Glutamatergic neuron (in vitro differentiated cells): ENCODE data around the gene AMPH. TPM values are rescaled to one million over a fixed set of nuclear protein-coding genes. Genes with fewer than 3 reads are reported as not detected.
"Not testable (repeated sequence)": the region's sequence is repeated elsewhere in the genome, so short reads cannot be mapped to it uniquely, and the experiment has no call there.

Experiments
- DNase-seq: peaks from one replicate; pipeline ENCODE4 v3.0.0; 2022
- H3K27ac Mint-ChIP-seq: one replicate; pipeline ENCODE4 v1.8.0; 2020; ENCODE audit warnings: mild to moderate bottlenecking, mixed read lengths, inconsistent platforms; ENCODE audit not compliant: unreplicated experiment
- H3K27me3 Mint-ChIP-seq: one replicate; pipeline ENCODE4 v1.8.0; 2020; ENCODE audit warnings: mild to moderate bottlenecking, moderate library complexity, mixed read lengths, inconsistent platforms; ENCODE audit not compliant: unreplicated experiment
- H3K36me3 Mint-ChIP-seq: one replicate; pipeline ENCODE4 v1.8.0; 2020; ENCODE audit warnings: mild to moderate bottlenecking, mixed read lengths, inconsistent platforms; ENCODE audit not compliant: unreplicated experiment
- H3K4me1 Mint-ChIP-seq: one replicate; pipeline ENCODE4 v1.8.0; 2020; ENCODE audit warnings: mild to moderate bottlenecking, low read depth, mixed read lengths, inconsistent platforms; ENCODE audit not compliant: unreplicated experiment
- H3K4me3 Mint-ChIP-seq: one replicate; pipeline ENCODE4 v1.8.0; 2020; ENCODE audit warnings: mild to moderate bottlenecking, mixed read lengths, inconsistent platforms; ENCODE audit not compliant: unreplicated experiment
- H3K9me3 Mint-ChIP-seq: one replicate; pipeline ENCODE4 v1.8.0; 2020; ENCODE audit warnings: mild to moderate bottlenecking, moderate library complexity, mixed read lengths, inconsistent platforms; ENCODE audit not compliant: unreplicated experiment
- total RNA-seq: library from RNA; stranded (reverse); fragmentation: NEBNext Ultra II Directional; extraction: Animal tissue kit (Norgen Biotek cat#: 25700); gene quantifications from one replicate; pipeline ENCODE4 v1.2.1, GENCODE V29; 2021; ENCODE audit not compliant: unreplicated experiment
- TF ChIP-seq, protein P1 (sequence below): fragments of 200-600 bp; sonication (generic); IDR thresholded peaks from one replicate; pipeline ENCODE4 v1.5.0; 2021; ENCODE audit not compliant: partially characterized antibody, unreplicated experiment

The AMPH gene
- total RNA-seq, 1 donor from 2014 or later: 9.4 TPM

DNA sequence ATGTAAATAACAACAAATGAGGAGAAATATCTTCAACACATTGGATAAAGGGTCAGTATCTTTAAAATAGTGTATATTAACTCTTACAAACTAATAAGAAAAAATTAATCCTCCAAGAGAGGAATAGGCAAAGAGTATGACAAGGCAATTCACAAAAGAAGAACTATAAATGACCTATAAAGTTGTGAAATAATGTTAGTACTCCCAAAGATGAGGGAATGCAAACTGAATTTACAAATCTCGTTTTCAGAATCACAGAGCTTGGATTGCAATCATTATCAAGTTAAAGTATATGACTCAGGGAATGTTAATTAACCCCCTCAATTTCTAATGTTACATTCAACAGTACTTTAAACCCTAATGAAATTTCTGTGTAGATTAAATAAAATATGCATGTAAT, 270.4 kb downstream of the AMPH start:
- DNase-seq: no peak
- no peak overlapping the region for H3K27ac Mint-ChIP-seq
- H3K27me3 Mint-ChIP-seq: no peaks in the 10 kb centered on the region

DNA sequence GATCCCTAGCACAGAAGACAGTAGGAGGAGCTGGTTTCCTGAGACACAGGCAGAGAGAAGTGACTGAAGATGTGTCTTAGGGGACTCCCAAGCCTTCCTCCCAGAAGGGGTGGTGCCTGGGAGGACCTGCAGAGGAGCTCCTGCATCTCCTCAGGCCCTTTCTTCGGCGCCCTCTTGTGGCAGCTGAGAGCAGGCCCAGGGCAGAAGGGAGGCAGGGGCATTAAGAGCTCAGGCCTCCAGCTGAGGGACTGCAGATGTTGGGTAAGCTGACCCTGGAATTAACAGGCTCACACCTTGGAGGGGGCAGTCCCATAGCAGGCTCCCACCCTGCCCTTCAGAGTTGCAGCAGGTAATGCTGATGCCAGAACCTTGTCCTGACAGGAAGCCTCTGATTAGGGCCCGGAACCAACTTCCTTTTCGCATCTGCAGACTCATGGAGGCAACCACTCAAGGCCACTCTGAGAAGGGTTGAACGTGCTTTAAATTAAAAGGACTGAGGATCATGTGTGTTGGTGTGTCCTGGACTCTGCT, 272.0 kb downstream of the AMPH start:
- peak; percentile 68 for DNase-seq
- H3K27ac Mint-ChIP-seq: peak overlapping the region; percentile 76
- H3K4me3 Mint-ChIP-seq, H3K36me3 Mint-ChIP-seq, H3K27me3 Mint-ChIP-seq, H3K9me3 Mint-ChIP-seq: not testable (repeated sequence)
- TF ChIP-seq, protein P1, sequence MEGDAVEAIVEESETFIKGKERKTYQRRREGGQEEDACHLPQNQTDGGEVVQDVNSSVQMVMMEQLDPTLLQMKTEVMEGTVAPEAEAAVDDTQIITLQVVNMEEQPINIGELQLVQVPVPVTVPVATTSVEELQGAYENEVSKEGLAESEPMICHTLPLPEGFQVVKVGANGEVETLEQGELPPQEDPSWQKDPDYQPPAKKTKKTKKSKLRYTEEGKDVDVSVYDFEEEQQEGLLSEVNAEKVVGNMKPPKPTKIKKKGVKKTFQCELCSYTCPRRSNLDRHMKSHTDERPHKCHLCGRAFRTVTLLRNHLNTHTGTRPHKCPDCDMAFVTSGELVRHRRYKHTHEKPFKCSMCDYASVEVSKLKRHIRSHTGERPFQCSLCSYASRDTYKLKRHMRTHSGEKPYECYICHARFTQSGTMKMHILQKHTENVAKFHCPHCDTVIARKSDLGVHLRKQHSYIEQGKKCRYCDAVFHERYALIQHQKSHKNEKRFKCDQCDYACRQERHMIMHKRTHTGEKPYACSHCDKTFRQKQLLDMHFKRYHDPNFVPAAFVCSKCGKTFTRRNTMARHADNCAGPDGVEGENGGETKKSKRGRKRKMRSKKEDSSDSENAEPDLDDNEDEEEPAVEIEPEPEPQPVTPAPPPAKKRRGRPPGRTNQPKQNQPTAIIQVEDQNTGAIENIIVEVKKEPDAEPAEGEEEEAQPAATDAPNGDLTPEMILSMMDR: peak; percentile 47
- H3K4me1 Mint-ChIP-seq: peaks cover 13% of the 10 kb centered on the region

More for the DNA sequence above, 270.4 kb downstream of the AMPH start:
- H3K9me3 Mint-ChIP-seq: peaks cover 2% of the 10 kb centered on the region
- H3K4me3 Mint-ChIP-seq: no peak overlapping the region
- no peaks in the 10 kb centered on the region for H3K36me3 Mint-ChIP-seq
- TF ChIP-seq, protein P1: no peak
- H3K4me1 Mint-ChIP-seq: peaks cover 23% of the 10 kb centered on the region

DNA sequence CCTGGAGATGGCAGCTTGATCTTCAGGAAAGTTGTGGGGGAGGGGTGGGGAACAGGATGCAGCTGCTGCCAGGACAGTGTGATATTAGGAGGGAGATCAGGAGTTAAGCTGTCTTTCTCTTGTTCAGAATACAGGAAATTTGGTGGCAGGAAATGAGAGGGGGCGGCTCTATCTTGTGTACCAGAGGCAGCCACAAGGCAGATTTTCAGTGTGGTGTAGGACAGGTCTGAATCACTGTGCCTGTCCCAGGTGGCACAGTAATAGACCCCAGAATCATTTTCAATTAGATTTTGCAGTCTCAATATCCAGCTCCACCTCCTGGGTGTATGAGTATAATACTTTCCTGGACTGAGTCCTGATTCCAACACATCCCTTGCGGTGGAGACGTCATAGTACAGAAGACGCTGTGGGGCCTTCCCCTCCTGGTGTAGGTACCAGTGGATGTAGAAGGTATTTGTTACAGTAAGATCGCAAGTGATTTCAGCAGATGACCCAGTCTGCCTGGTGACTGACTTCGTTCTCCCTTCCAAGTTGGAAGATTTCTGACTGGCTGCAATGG, 272.8 kb downstream of the AMPH start:
- not testable (repeated sequence) for H3K36me3 Mint-ChIP-seq, H3K9me3 Mint-ChIP-seq, H3K4me3 Mint-ChIP-seq, H3K27me3 Mint-ChIP-seq, DNase-seq
- Mint-ChIP-seq H3K4me1 (peaks cover 13% of the 10 kb centered on the region), H3K27ac (peak overlapping the region; percentile 68)

DNA sequence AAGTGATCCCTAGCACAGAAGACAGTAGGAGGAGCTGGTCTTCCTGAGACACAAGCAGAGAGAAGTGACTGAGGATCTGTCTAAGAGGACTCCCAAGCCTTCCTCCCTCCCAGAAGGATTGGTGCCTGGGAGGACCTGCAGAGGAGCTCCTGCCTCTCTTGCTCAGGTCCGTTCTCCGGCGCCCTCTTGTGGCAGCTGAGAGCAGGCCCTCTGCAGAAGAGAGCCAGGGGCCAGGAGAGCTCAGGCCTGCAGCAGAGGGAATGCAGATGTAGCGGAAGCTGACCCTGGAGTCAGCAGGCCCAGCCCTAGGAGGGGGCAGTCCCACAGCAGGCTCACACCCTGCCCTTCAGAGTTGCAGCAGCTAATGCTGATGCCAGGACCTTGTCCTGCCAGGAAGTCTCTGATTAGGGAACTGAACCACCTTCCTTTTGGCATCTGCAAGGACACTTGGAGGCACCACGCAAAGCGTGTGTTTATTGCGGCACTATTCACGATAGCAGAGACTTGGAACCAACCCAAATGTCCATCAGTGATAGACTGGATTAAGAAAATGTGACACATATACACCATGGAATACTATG, 276.8 kb downstream of the AMPH start:
- not testable (repeated sequence) for H3K9me3 Mint-ChIP-seq, H3K4me3 Mint-ChIP-seq, H3K4me1 Mint-ChIP-seq, H3K36me3 Mint-ChIP-seq, H3K27me3 Mint-ChIP-seq, H3K27ac Mint-ChIP-seq
- TF ChIP-seq, protein P1: peak; percentile 18
- DNase-seq: peak; percentile 56

- not testable (repeated sequence) for DNase-seq, H3K9me3 Mint-ChIP-seq, H3K27ac Mint-ChIP-seq, H3K4me1 Mint-ChIP-seq, H3K27me3 Mint-ChIP-seq, H3K4me3 Mint-ChIP-seq, H3K36me3 Mint-ChIP-seq
Measured at GRCh38 chr7:38353431-38353881, 277.7 kb downstream of the AMPH start.

- peaks cover 1% of the 10 kb centered on the region for H3K4me1 Mint-ChIP-seq
- no peaks in the 10 kb centered on the region for H3K9me3 Mint-ChIP-seq
- H3K4me3 Mint-ChIP-seq: no peak overlapping the region
- no peak overlapping the region for H3K27ac Mint-ChIP-seq
- DNase-seq: no peak
- H3K27me3 Mint-ChIP-seq: peaks cover 2% of the 10 kb centered on the region
- no peaks in the 10 kb centered on the region for H3K36me3 Mint-ChIP-seq
- TF ChIP-seq, protein P1: no peak
Measured at GRCh38 chr7:38351601-38352000, 279.6 kb downstream of the AMPH start.

DNA sequence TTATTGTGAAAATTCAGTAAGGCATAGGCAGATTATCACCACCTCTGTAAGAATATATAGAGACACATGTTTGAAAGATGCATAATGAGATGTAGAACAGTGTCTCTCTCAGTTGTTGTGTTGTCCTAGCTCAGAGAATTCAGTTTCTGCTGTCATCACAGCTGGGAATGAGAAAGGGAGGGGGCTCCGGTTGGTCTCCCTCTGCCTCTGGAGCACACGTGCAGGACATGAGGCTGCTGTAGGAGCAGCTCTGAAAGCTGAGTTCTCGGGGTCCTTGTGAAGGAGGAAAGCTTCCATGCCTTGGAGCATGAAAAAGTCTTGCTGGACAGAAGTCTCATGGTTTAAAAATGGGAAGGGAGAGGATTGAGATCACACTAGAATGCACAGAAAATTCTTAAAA, 280.4 kb downstream of the AMPH start:
- not testable (repeated sequence) for H3K36me3 Mint-ChIP-seq

DNA sequence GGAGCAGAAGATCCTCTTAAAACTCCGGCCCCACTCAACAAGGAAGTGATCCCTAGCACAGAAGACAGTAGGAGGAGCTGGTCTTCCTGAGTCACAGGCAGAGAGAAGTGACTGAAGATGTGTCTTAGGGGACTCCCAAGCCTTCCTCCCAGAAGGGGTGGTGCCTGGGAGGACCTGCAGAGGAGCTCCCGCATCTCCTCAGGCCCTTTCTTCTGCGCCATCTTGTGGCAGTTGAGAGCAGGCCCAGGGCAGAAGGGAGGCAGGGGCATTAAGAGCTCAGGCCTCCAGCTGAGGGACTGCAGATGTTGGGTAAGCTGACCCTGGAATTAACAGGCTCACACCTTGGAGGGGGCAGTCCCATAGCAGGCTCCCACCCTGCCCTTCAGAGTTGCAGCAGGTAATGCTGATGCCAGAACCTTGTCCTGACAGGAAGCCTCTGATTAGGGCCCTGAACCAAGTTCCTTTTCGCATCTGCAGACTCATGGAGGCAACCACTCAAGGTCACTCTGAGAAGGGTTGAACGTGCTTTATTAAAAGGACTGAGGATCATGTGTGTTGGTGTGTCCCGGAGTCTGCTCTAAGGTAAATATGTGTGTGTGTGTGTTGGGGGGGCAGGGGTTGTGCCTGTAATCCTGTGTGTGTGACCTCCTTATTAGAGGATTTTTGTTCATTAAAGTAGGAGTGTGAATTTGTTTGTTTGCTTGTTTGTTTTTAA, 281.1 kb downstream of the AMPH start:
- not testable (repeated sequence) for H3K4me3 Mint-ChIP-seq, H3K36me3 Mint-ChIP-seq, H3K27me3 Mint-ChIP-seq, DNase-seq, H3K27ac Mint-ChIP-seq, H3K4me1 Mint-ChIP-seq, H3K9me3 Mint-ChIP-seq

More for the DNA sequence above, 280.4 kb downstream of the AMPH start:
- H3K27me3 Mint-ChIP-seq, H3K4me1 Mint-ChIP-seq, DNase-seq, H3K9me3 Mint-ChIP-seq, H3K27ac Mint-ChIP-seq, H3K4me3 Mint-ChIP-seq: not testable (repeated sequence)
